ENCODE results near the gene SCAANT1. TPM values are rescaled to one million over a fixed set of nuclear protein-coding genes. Genes with fewer than 3 reads are reported as not detected.

SCAANT1 gene
- total RNA-seq, 3 donors from 2014 or later: not detected

- no peak for TF ChIP-seq CTCF (IDR thresholded peaks at IDR 0.05)
- no peak for DNase-seq
- Histone ChIP-seq H3K36me3 (ENCODE audit: low read depth) (no peaks in the 10 kb centered on the region), H3K4me1 (ENCODE audit: low read depth) (peaks cover 27% of the 10 kb centered on the region), H3K4me3 (peak overlapping the region; percentile 46), H3K9me3 (no peaks in the 10 kb centered on the region)
- intact Hi-C loops (cut with DNase I, micrococcal nuclease): no loop called here
- no peak for ATAC-seq
Measured at GRCh38 chr3:63911509-63911872, 692 bp downstream of the SCAANT1 start.

GRCh38 chr3:63910891-63911290, 1.3 kb downstream of the SCAANT1 start:
- DNase-seq (no peak), ATAC-seq (no peak)
- Histone ChIP-seq H3K4me1 (ENCODE audit: low read depth) (peaks cover 28% of the 10 kb centered on the region), H3K9me3 (no peaks in the 10 kb centered on the region), H3K4me3 (no peak overlapping the region), H3K36me3 (ENCODE audit: low read depth) (no peaks in the 10 kb centered on the region)
- intact Hi-C loops (cut with DNase I, micrococcal nuclease): no loop called here
- TF ChIP-seq CTCF (IDR thresholded peaks at IDR 0.05): no peak

- H3K4me1 ChIP-seq (ENCODE audit: low read depth): peaks cover 33% of the 10 kb centered on the region
- intact Hi-C loops (cut with DNase I, micrococcal nuclease): no loop called here
- TF ChIP-seq CTCF (IDR thresholded peaks at IDR 0.05): no peak
- DNase-seq: no peak
- H3K9me3 ChIP-seq: no peaks in the 10 kb centered on the region
- no peaks in the 10 kb centered on the region for H3K36me3 ChIP-seq (ENCODE audit: low read depth)
- ATAC-seq: no peak
- no peak overlapping the region for H3K4me3 ChIP-seq
Measured at GRCh38 chr3:63910001-63910400, 2.2 kb downstream of the SCAANT1 start.

GRCh38 chr3:63909431-63909830, 2.8 kb downstream of the SCAANT1 start:
- peaks cover 31% of the 10 kb centered on the region for H3K4me1 ChIP-seq (ENCODE audit: low read depth)
- H3K9me3 ChIP-seq: no peaks in the 10 kb centered on the region
- ATAC-seq: no peak
- no peaks in the 10 kb centered on the region for H3K36me3 ChIP-seq (ENCODE audit: low read depth)
- intact Hi-C loops (cut with DNase I, micrococcal nuclease): no loop called here
- no peak overlapping the region for H3K4me3 ChIP-seq
- no peak for TF ChIP-seq CTCF (IDR thresholded peaks at IDR 0.05)
- no peak for DNase-seq

- no peak for DNase-seq
- Histone ChIP-seq H3K4me1 (ENCODE audit: low read depth) (peaks cover 25% of the 10 kb centered on the region), H3K9me3 (no peaks in the 10 kb centered on the region), H3K36me3 (ENCODE audit: low read depth) (no peaks in the 10 kb centered on the region), H3K4me3 (no peak overlapping the region)
- no peak for TF ChIP-seq CTCF (IDR thresholded peaks at IDR 0.05)
- no peak for ATAC-seq
- intact Hi-C loops (cut with DNase I, micrococcal nuclease): no loop called here
Measured at GRCh38 chr3:63908776-63909175, 3.4 kb downstream of the SCAANT1 start.

- no peaks in the 10 kb centered on the region for H3K9me3 ChIP-seq
- no peak overlapping the region for H3K4me3 ChIP-seq
- DNase-seq (no peak), ATAC-seq (no peak)
- no peaks in the 10 kb centered on the region for H3K36me3 ChIP-seq (ENCODE audit: low read depth)
- TF ChIP-seq CTCF (IDR thresholded peaks at IDR 0.05): no peak
- H3K4me1 ChIP-seq (ENCODE audit: low read depth): peaks cover 21% of the 10 kb centered on the region
- intact Hi-C loops (cut with DNase I, micrococcal nuclease): no loop called here
Measured at GRCh38 chr3:63908081-63908736, 4.0 kb downstream of the SCAANT1 start.
